Right lobe of liver (tissue), 4 donors: ENCODE results near the gene OR4B1.

Experiments used
- CTCF ChIP-seq, 4 donors: fragments of 200-600 bp in 3 of 4; fragments of 450-650 bp in 1 of 4; IDR thresholded peaks; one replicate each; pipeline versions ENCODE4 v1.5.1 to v1.8.0; 2016 to 2022; ENCODE audit warnings: antibody characterized with exemption in 4 of 4, mild to moderate bottlenecking in 2 of 4
- POLR2A ChIP-seq: fragments of 450-650 bp; IDR thresholded peaks from one replicate; pipeline ENCODE4 v1.6.1; 2017; ENCODE audit warnings: antibody characterized with exemption, mild to moderate bottlenecking
- donor health status: DM: no; HTN: no; CAD: no.
- donor health status: DM: no; HTN: no; CAD: no.
- donor health status: DM: no; HTN: yes; CAD: no.

- TF ChIP-seq CTCF (IDR thresholded peaks at IDR 0.05) (no peak), POLR2A (no peak)
These were observed 49.2 kb upstream of the OR4B1 start for GRCh38 chr11:48167380-48167779.
